NCI-H345 treated with DMSO at 0.1 percent for 48 hours (cell line): Measurements from ENCODE around the gene DNLZ.
"Not testable (repeated sequence)": the region's sequence is repeated elsewhere in the genome, so short reads cannot be mapped to it uniquely, and the experiment has no call there.

Source experiments
- DNase-seq: peaks from one replicate; lab custom pipeline; 2025; ENCODE audit not compliant: unreplicated experiment; lab: John Stamatoyannopoulos, UW

DNLZ gene

DNA sequence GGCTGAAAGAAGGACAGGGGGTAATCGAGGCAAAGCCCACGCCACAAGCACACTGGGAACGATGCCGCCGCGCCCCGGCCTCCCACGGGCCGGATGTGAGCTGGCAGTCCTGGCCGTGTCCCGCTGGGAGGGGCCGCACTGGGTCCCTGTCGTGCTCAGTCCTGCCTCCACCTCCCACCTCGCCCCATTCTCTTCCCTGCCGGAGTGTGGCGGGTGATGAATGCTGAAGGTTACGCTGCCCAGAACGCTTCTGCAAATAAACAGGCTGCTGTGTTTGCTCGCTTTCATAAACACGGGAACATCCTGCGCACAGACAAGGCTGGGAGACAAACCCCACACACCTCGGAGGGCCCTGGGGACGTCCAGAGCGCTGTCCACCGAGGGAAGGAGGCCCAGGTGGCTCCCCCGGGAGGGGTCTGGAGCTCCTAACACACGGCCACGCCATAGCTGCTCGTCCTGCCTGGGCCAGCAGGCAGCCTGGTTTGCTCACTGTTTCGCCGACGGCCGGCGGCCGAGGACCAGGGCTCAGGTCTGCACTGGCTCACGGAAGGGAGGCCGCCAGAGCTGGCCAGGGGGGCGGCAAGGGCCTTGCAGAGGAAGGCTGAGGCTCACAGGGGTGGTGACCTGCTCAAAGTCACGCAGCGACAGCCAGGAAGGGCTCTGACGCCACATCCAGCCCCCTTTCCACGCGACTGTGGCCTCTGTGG, 2.3 kb downstream of the DNLZ start:
- DNase-seq = no peak

DNA sequence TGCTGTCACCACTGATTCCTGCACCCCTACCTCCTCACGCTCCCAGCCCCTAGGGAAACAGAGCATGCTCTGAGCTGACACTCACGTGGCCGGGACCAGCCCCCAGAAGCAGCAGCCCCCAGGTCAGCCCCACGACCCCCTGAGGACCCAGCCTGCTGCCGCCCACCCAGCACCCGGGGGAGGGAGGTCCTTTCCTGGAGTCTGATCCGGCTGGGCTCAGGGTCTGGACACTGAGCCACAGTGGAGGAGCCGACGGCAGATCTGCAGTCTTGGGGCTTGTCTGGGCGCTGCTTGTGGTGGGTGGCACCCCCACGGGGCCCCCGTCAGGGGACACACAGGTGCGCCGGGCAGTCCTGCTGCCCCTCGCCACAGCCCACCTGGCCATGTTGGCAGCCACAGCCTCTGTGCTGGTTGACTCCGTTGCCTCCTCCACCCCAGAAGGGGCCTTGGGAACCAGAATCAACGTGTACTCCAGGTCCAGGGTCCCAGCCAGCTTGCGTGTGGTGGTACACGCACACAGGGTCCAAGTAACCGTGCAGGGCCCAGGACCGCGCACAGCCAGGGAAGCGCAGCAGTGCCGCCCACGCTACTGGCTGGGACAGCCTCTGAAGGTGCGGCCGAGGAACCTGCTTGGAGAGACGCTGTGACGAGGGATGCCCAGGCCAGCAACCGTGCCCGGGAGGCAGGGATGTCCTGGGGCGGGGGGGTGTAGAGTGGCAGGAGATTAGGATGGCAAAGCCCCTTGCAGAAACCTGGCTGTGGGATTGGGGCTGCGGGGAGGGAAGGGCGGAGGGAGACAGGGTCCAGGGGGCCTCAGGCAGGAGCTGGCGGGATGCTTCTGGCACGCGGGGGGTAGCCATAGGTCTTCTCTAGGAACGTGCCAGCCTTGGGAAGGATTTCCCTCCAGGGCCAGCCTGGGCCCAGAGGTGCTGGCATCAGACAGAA, 3.5 kb downstream of the DNLZ start:
- no peak for DNase-seq

DNA sequence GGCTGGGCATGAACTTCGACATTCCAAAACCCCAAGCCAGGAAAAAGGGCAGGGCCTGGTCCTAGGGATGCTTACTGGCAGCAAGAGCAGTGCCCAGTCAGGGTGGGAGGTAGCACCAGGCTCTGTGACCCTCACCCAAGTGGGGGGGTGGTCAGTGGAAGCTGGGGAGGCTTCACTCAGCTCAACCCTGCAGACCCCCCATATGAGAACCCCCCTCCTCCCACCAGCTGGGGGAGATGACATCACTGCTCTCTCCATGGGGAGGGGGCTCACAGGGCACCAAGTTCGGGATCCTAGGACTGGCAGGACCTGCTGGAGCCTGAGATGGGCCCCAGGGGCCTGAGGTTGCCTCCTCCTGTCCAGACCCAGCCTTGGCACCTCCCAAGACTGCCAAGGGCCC, 4.7 kb downstream of the DNLZ start:
- no peak for DNase-seq

DNA sequence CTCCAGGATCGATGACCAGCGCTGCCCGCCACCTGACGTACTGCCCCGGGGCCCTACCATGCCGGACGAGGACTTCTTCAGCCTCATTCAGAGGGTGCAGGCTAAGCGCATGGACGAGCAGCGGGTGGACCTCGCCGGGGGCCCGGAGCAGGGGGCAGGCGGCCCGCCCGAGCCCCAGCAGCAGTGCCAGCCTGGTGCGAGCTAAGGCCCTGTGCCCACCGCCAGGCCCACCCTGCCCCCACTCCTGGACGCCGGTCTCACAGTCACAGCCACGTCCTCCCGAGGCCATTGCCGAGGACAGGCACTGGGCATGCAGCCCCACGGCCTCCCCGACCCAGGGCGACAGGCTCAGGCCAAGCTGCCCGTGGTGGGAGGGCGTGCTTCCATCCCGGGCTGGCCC, 5.5 kb downstream of the DNLZ start:
- no peak for DNase-seq

DNA sequence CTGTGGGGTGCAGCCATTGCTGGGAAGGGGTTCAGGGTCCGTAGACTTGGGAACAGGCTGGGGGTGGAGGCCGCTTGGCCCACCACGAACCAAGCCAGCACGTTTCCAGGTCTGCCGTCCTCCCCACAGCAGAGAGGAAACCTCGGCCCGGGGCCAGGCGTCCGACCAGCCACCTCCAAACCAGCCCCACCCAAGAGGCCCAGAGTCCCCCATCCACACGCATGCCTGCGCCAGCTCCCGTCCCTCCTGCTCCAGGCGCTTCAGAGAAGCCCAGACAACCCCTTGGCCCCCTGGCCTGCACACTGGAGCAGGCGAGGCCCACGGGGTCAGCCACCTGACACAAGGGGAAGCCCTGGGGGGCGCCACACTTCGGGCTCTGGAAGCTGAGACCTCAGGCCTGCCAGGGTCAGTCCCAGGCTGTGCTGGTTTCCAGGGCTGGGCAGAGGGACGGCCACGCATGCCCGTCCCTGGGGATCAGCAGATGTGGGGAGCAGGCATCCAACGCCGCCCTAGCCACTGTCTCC, 6.3 kb downstream of the DNLZ start:
- no peak for DNase-seq

DNA sequence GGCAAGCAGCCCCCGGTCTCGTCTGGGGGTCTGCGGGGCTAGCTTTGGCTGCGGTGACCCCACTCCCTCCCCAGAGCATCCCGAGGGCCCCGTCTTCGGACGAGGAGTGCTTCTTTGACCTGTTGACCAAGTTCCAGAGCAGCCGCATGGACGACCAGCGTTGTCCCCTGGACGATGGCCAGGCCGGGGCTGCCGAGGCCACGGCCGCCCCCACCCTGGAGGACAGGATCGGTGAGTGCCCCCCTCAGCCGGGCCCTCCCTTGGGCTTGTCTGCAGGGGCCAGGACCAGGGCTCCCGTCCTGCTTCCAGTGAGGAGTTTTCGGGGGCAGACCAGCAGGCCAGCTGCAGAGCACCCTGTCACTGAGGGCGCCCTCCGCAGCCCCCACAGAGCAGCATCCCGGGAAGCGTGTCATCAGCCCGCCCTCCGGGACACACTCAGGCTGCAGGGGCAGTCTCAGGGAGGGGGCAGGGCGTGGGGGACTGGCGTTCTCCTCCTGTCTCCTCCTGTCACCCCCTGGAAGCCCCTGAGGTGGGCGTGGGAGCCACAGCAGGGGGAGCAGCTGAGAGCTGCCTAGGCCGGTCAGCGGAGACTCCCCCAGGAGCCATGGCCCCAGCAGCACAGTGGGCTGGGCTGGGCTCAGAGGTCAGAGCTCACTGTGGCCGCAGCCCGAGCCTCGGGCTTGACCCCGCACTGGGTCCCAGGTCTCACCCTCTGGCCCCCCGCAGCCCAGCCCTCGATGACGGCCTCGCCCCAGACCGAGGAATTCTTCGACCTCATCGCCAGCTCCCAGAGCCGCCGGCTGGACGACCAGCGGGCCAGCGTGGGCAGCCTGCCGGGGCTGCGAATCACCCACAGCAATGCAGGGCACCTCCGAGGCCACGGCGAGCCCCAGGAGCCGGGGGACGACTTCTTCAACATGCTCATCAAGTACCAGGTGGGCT, 7.7 kb downstream of the DNLZ start:
- no peak for DNase-seq

DNA sequence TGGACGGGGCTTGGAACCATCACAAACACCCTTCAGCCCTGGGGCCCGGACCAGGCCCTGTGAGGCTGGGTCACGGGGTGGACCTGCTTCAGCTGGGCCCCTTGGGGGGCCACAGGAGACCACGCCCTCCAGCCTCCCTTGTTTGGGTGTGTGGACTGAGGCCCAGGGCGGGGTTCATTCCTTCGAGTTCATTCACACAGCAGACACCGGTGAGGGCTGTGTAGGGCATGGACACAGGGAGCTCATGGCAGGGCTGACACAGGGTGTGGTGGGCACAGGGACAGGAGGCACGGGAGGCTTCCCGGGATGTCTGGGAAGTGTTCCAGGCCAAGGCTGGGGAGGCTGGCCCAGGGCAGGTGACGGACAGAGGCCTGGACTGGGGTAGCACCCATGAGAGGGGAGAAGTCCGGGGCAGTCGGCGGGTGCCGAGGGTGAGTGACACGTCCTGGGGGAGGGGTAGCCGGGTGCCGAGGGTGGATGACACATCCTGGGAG, 8.9 kb downstream of the DNLZ start:
- DNase-seq = no peak

DNA sequence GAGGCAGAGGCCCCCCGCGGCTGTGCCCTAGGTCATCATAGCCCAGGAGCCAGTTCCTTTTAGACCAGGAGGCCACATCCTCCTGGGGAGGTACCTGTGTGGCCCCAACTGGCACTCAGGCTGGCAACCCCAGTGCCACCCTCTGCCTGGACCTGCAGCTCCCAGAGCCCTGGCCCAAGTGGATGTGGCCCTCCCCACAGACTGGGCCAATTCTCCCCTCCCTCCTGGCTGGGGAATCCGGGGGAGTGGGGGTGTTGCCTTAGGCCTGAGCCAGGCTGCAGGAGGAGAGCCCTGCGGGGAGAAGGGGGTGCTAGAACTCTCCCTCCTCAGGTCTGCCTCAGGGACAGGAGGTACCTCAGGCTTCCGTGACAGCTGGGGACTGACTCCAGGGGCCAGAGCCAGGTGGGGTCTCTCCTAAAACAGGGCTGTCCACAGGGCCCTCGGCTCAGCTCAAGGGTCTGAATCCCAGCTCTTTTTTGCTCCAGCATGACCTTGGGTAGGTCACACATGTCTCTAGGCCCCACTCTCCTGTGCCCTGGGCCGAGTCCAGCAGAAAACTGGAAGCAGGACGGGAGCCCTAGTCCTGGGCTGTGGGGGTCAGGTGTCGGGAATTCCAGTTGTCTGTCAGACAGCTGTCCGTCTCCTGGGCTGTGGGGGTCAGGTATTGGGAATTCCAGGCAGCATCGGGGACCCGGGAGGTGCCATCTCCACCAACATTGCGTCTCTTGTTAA, 9.6 kb downstream of the DNLZ start:
- DNase-seq = no peak

DNA sequence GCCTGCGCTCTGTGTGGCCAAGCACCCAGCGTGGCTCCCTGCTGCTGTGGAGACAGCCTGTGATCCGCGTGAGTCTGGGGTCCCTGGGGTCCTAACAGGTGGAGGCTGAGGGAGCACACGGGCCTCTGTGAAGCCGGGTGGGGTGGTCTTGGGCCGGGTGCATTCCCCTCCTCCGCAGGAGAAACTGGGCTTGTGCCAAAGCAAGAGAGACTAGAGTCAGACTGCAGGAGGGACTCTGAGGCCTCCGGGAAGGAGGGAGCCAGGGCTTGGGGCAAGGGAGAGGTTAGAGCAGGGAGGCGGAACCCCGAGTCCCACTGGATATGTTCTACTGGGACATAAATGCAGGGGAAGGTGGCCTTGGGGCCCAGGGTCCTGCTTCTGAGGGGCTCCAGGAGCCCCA, 10.5 kb downstream of the DNLZ start:
- DNase-seq = no peak

DNA sequence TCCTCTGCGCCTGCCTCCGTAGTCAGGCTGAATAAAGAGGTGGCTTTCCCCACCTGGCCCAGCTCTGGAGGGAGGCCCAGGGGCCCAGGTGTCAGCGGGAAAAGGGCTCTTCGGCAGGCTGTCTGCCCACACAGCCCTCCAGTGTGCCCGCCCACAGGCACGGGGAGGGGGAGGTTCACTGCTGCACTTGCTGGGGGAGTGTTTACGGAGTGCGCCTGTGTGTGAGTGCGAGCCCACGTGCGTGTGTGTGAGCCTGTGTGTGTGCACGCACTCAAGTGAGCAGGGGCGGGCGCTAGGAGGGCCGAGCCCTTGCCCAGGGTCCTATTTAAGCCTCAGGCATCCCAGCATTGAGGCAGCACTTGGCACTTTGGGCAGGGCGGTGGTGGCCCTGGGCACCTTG, 10.9 kb downstream of the DNLZ start:
- no peak for DNase-seq

DNA sequence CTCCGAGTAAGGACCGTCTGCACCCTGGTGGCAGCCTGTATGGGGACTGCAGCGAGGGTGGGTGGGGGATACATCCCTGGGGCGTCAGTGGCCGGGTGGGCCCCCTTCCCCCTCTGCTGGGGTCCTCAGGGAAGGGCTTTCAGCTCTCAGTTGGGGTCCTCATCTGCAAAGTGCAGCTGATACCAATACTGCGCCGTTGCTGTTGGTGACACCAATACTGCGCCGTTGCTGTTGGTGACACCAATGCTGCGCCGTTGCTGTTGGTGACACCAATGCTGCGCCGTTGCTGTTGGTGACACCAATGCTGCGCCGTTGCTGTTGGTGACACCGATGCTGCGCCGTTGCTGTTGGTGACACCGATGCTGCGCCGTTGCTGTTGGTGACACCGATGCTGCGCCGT, 11.7 kb downstream of the DNLZ start:
- DNase-seq = not testable (repeated sequence)

DNA sequence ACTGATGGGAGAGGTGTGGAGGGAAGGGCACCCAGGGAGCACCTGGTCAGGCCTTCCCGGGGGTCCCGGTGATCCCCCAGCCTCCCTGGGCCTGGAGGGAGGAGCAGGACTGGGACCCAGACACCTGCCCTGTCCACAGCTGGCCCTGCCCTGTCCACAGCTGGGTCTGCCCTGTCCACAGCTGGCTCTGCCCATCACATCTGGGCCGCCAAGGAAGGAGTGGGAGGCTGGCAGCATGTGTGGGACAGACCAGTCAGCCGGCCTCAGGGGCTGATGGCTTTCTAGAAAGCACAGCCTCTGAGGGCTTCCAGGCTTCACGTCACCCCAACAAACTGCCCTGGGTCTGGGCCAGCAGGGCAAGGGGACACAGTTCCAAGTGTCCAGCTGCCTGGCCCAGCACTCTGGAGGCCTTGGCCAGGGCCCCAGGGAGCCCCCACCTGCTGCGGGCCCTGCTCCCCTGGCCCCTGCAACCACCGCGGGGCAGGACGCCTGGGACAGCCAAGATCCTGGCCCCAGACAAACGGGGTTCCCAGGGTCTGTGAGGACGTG, 12.2 kb downstream of the DNLZ start:
- DNase-seq = no peak

DNA sequence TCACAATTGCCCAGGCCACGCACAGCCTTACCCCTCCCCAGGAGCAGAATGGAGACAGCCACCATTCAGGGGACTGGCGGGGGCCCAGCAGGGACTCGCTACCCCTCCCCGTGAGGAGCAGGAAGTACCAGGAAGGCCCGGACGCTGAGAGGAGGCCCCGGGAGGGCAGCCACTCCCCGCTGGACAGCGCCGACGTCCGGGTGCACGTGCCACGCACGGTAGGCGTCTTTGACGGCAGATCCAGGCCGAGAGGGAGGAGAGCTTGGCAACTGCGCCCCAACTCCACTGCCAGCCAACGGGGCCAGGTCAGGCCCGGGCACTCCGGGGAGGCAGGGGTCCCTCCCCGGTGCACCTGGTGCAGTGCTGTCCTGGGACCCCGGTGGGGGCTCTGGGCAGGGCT, 14.0 kb downstream of the DNLZ start:
- no peak for DNase-seq

DNA sequence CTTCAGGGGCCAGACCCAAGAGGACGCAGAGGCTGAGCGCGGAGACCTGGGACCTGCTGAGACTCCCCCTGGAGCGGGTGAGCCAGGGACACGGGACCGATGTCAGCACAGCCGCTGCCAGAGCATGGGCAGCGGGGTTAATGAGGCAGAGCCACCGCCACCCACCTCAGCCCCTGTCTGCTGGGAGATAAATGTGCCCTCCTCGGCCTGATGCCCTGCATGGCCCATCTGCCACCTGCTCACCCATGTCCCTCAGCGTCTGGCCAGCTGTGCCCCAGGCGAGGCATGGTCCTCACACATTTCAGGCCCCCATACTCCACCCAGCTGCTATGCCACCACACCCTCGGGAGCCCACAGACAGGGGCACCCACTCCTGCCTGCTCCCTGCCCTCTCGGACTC, 14.9 kb downstream of the DNLZ start:
- DNase-seq = no peak

DNA sequence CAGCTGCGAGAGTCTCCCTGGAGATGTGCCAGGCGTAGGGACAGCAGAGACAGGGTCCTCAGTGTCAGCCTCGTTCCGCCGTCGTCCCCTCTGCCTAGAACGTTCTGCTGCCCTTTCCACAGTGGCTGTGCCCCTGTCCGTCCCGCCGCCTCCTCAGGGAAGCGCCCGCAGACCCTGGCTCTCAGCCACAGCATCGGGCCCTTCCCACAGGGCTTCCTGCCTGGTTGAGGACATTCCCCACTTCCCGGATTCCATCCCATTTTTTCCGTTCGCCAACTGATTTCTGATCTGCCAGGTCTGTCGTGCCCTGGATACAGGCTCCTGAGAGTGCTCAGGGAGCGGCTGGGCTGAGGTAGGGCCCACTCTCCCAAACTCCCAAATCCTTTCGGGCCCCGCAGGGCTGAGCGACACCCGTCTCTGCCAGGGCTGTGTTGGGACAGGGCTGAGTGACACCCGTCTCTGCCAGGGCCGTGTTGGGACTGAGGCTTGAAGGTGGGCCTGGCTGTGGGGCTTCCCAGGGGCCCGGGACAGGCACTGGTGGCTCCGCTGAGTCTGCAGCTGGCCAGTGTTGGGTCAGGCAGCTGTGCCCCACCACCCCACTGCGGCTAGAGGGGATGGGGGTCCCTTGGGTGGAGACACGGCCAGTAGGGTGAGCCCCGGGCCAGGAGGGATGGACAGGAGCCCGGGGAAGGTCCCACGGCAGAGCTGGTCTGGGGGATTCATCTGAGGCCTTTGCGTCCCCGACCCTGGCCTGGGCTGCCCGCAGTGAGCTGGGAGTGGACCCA, 15.9 kb downstream of the DNLZ start:
- DNase-seq = no peak

DNA sequence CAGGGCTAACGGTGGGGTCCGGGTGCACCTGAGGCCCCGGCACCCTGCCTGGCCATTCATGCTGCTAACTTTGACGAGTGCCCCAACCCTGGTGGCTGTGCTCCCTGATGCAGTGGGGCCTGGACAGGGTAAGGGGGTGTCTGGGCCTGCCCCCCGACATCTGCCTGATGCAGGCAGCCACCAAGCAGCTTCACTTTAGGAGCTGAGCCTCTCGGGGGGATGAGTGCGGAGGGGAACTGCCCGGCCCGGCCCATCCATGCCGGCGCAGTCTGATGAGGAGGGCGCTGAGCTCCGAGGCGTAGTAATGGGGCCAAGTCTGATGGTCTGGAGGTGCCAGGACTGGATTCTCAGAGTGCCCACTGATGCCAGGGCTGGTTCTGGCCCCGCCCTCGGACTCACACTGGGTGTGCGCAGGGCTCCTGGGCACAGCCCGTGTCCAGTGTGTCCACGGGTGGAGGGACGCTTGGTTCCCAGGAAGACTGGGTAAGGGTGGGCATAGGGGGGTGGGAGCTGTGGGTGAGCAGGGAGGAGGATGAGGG, 16.5 kb downstream of the DNLZ start:
- no peak for DNase-seq

DNA sequence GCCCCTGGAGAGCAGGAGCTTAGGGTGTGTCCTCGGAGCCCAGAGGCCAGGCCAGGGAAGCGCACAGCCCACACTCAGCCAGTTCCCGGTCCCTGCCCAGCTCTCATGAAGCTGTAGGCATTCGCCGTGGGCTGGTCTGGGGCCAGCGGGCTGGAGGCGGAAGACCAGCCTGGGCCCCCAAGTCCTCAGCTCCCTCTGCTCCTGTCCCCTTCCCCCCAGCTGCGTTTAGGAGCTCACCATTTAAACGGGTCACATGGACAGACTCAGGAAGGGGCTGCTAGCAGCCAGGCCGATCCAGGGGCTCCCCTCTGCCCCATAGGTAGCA, 17.4 kb downstream of the DNLZ start:
- no peak for DNase-seq

DNA sequence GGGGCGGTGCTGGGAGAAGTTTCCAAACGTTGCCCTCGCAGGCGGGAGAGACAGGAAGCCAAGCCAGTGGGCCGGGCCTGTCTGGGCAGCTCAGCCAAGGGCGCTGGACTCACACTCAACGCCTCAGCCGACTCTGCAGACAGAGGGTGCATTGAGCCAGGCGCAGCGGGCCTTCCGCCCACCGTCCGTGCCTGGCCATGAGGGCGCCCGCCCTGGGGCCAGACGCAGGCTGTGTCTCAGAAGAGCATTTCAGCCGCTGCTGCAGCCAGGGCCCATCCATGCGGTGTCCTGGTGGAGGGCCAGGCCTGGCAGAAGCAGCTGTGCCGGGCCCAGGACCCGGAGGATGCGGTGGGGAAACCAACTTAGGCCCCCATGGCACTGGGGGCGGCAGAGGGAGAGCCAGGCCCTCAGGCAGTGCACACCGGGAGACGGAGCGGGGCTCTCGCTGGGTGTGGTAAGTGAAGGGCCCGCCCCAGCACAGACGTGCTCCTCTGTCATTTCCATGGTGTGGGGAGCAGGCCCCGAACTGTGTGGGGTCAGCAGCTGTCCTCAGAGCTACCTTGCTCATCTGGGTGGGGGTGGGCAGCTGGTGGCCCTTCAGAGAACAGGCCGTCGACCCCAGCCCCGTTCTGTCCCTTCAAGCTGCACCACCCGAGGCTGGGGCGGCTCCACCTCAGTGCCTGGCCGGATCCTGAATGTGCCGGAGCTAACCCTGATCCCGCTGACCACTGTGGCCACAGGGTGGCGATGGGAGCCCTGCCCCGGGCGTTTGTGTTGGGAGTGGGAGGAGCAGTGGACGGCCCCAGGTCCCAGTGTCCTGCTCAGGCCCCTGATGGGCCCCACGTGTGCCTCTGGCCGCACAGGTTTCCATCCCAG, 18.0 kb downstream of the DNLZ start:
- DNase-seq = no peak
